Thyroid gland (tissue), 4 donors: ENCODE data around the gene GPC6. TPM values are rescaled to one million over a fixed set of nuclear protein-coding genes. Genes with fewer than 3 reads are reported as not detected.

Experiments
- DNase-seq, 2 donors: peaks; one replicate each; pipeline ENCODE4 v3.0.0-alpha.2; 2019
- H3K27ac ChIP-seq, 3 donors: fragments of 200-600 bp; sonication (generic); 1 replicate in 2 of 3; 2 replicates in 1 of 3; pipeline ENCODE4 v1.5.1; 2016 to 2019; ENCODE audit warnings: mild to moderate bottlenecking in 1 of 3, moderate library complexity in 1 of 3
- H3K27me3 ChIP-seq: fragments of 200-600 bp; sonication (generic); one replicate; pipeline ENCODE4 v1.5.1; 2019
- H3K36me3 ChIP-seq, 2 donors: fragments of 200-600 bp; sonication (generic); one replicate each; pipeline ENCODE4 v1.5.1; 2016 to 2019
- H3K4me1 ChIP-seq, 2 donors: fragments of 200-600 bp; sonication (generic); one replicate each; pipeline ENCODE4 v1.5.1; 2017 to 2019
- H3K4me3 ChIP-seq, 3 donors: fragments of 200-600 bp; sonication (generic); replicated peaks in 1 of 3; 1 replicate in 2 of 3; 2 replicates in 1 of 3; pipeline ENCODE4 v1.5.1; 2016; ENCODE audit warnings: mild to moderate bottlenecking in 1 of 3
- H3K9me3 ChIP-seq: fragments of 200-600 bp; sonication (generic); one replicate; pipeline ENCODE4 v1.5.1; 2017
- CTCF ChIP-seq, 6 experiments: fragments of 200-600 bp in 3 of 6; fragments of 450-650 bp in 3 of 6; sonication (generic) in 3 of 6; IDR thresholded peaks; one replicate each; pipeline ENCODE4 v1.5.1; 2016 to 2019; ENCODE audit warnings: antibody characterized with exemption in 6 of 6, mild to moderate bottlenecking in 2 of 6, inconsistent platforms in 1 of 6, moderate library complexity in 1 of 6
- POLR2A ChIP-seq, 2 donors: fragments of 450-650 bp; IDR thresholded peaks; one replicate each; pipeline ENCODE4 v1.6.1; 2017; ENCODE audit warnings: antibody characterized with exemption in 2 of 2, mild to moderate bottlenecking in 2 of 2, moderate library complexity in 1 of 2
- WGBS, 2 donors: methylation state at CpG; one replicate each; pipeline ENCODE4 v1.1.5; 2017; 5-methylcytosine and 5-hydroxymethylcytosine counted together
- intact Hi-C: fragments of 100-400 bp; cut with DNase I; formaldehyde crosslinking; loops from one replicate; pipeline ENCODE4 v1.15.1; 2023
- total RNA-seq, 4 donors: library from RNA; depleted of rRNA; stranded (reverse); fragments of >200 nt; gene quantifications; one replicate each; pipeline ENCODE4 v1.2.3, GENCODE V29; 2016

The GPC6 gene
- total RNA-seq, 4 donors from 2014 or later: 2.8 to 13.4 (median 7.5) TPM

- no peak for DNase-seq
- H3K27ac ChIP-seq: no peak overlapping the region
- no peaks in the 10 kb centered on the region for H3K27me3 ChIP-seq
- intact Hi-C loops: no loop called here
- H3K36me3 ChIP-seq: no peaks in the 10 kb centered on the region
- no peaks in the 10 kb centered on the region for H3K9me3 ChIP-seq
- no peaks in the 10 kb centered on the region for H3K4me1 ChIP-seq
- WGBS, 2 donors: 78% methylated on average over 2 of the region's 2 CpGs
- no peak for TF ChIP-seq CTCF (IDR thresholded peaks at IDR 0.05)
- TF ChIP-seq POLR2A (IDR thresholded peaks at IDR 0.05): no peak
- H3K4me3 ChIP-seq: no peak overlapping the region
Measured at GRCh38 chr13:93338906-93339305, 112.3 kb downstream of the GPC6 start.

- intact Hi-C loops: no loop called here
Measured at GRCh38 chr13:93339550-93339949, 112.9 kb downstream of the GPC6 start.

GRCh38 chr13:93341517-93341916 lies 114.9 kb downstream of the GPC6 start:
- no peak overlapping the region for H3K4me3 ChIP-seq
- intact Hi-C loops: no loop called here
- no peak overlapping the region for H3K27ac ChIP-seq
- TF ChIP-seq POLR2A (IDR thresholded peaks at IDR 0.05) (no peak), CTCF (IDR thresholded peaks at IDR 0.05) (no peak)
- H3K4me1 ChIP-seq: no peaks in the 10 kb centered on the region
- no peaks in the 10 kb centered on the region for H3K36me3 ChIP-seq
- WGBS, 2 donors: 93 to 95% methylated on average over 4 of the region's 4 CpGs
- no peak for DNase-seq
- no peaks in the 10 kb centered on the region for H3K9me3 ChIP-seq
- H3K27me3 ChIP-seq: no peaks in the 10 kb centered on the region

More at GRCh38 chr13:93339550-93339949, 112.9 kb downstream of the GPC6 start:
- Histone ChIP-seq H3K36me3 (no peaks in the 10 kb centered on the region), H3K4me1 (no peaks in the 10 kb centered on the region), H3K4me3 (no peak overlapping the region), H3K9me3 (no peaks in the 10 kb centered on the region), H3K27me3 (no peaks in the 10 kb centered on the region), H3K27ac (no peak overlapping the region)
- TF ChIP-seq POLR2A (IDR thresholded peaks at IDR 0.05) (no peak), CTCF (IDR thresholded peaks at IDR 0.05) (no peak)
- no peak for DNase-seq
- WGBS, 2 donors: 75 to 79% methylated on average over 4 of the region's 4 CpGs

- TF ChIP-seq POLR2A (IDR thresholded peaks at IDR 0.05) (no peak), CTCF (IDR thresholded peaks at IDR 0.05) (no peak)
- H3K27me3 ChIP-seq: no peaks in the 10 kb centered on the region
- H3K36me3 ChIP-seq: no peaks in the 10 kb centered on the region
- intact Hi-C loops: no loop called here
- whole genome bisulfite sequencing, 2 donors: 79 to 83% methylated on average over 4 of the region's 4 CpGs
- H3K4me1 ChIP-seq: no peaks in the 10 kb centered on the region
- no peak overlapping the region for H3K27ac ChIP-seq
- no peaks in the 10 kb centered on the region for H3K9me3 ChIP-seq
- no peak for DNase-seq
- H3K4me3 ChIP-seq: no peak overlapping the region
Measured at GRCh38 chr13:93343097-93343496, 116.5 kb downstream of the GPC6 start.

GRCh38 chr13:93344048-93344705 lies 117.6 kb downstream of the GPC6 start:
- H3K27ac ChIP-seq: no peak overlapping the region
- intact Hi-C loops: no loop called here
- H3K4me1 ChIP-seq: no peaks in the 10 kb centered on the region
- H3K9me3 ChIP-seq: no peaks in the 10 kb centered on the region
- H3K4me3 ChIP-seq: no peak overlapping the region
- H3K36me3 ChIP-seq: no peaks in the 10 kb centered on the region
- no peaks in the 10 kb centered on the region for H3K27me3 ChIP-seq
- WGBS, 2 donors: 79 to 82% methylated on average over 3 of the region's 3 CpGs
- no peak for DNase-seq
- TF ChIP-seq CTCF (IDR thresholded peaks at IDR 0.05): no peak
- TF ChIP-seq POLR2A (IDR thresholded peaks at IDR 0.05): no peak
